HepG2 (cell line): ENCODE measurements around the gene ABCB9. TPM values are rescaled to one million over a fixed set of nuclear protein-coding genes. Genes with fewer than 3 reads are reported as not detected.

Experiments used
- ATAC-seq: fragments of 200-7000 bp; cut with Tn5 transposase; 3 replicates; pipeline ENCODE4 v1.9.1; 2020; ENCODE audit warnings: mild to moderate bottlenecking, moderate library complexity
- BruUV-seq: library from RNA; stranded (reverse); fragments of 400-500 nt; replicated peaks from 2 replicates; lab custom pipeline; 2021; lab: Mats Ljungman, UMichigan
- CTCF ChIA-PET: fragments of 300-600 bp; formaldehyde crosslinking; extraction: SDS; loops from one replicate; lab custom pipeline; 2021; ENCODE audit warnings: low total read pairs, inconsistent platforms, low intra/inter-chr PET ratio; lab: Yijun Ruan, JAX
- POLR2A ChIA-PET: fragments of 350-600 bp; sonication (Branson Sonifier 250); formaldehyde crosslinking; loops from one replicate; lab custom pipeline; 2020; ENCODE audit warnings: antibody characterized with exemption, inconsistent platforms; lab: Yijun Ruan, JAX
- DNase-seq: peaks from one replicate; pipeline ENCODE4 v3.0.0-alpha.2; 2015; ENCODE audit warnings: low spot score
- FAIRE-seq: peaks from 3 replicates; lab custom pipeline; 2011; peaks lifted over from hg19 to GRCh38; lab: Jason Lieb, UNC
- H2AFZ ChIP-seq: one replicate; pipeline ENCODE4 v1.6.1; 2011; ENCODE audit warnings: low read length, inconsistent platforms
- H3K27ac ChIP-seq: fragments of 300-600 bp; 3 replicates; pipeline ENCODE4 v1.8.0; 2011; ENCODE audit warnings: mixed run types, mild to moderate bottlenecking, mixed read lengths, low read length, inconsistent platforms; ENCODE audit not compliant: insufficient read depth; ENCODE audit errors: extremely low read length
- H3K27me3 ChIP-seq, 2 experiments: fragments of 200-600 bp in 1 of 2; 2 replicates in 1 of 2; 3 replicates in 1 of 2; pipeline versions ENCODE4 v1.6.0 to v1.8.0; 2011; ENCODE audit warnings: low read length in 2 of 2, mild to moderate bottlenecking in 2 of 2, moderate library complexity in 2 of 2, inconsistent platforms in 1 of 2; ENCODE audit not compliant: insufficient read depth in 2 of 2, control insufficient read depth in 1 of 2
- H3K36me3 ChIP-seq, 2 experiments: fragments of 200-600 bp in 1 of 2; replicated peaks in 1 of 2; 2 replicates in 1 of 2; 3 replicates in 1 of 2; pipeline versions ENCODE4 v1.5.1 to v1.8.0; 2011; ENCODE audit warnings: low read length in 2 of 2, inconsistent platforms in 1 of 2; ENCODE audit not compliant: insufficient read depth in 2 of 2, control insufficient read depth in 1 of 2
- H3K4me1 ChIP-seq: 2 replicates; pipeline ENCODE4 v1.5.1; 2012; ENCODE audit warnings: low read length, inconsistent platforms; ENCODE audit not compliant: insufficient read depth
- H3K4me2 ChIP-seq: 2 replicates; pipeline ENCODE4 v1.6.0; 2011; ENCODE audit warnings: low read depth, low read length, inconsistent platforms
- H3K4me3 ChIP-seq, 3 experiments: fragments of 200-600 bp in 1 of 3; sonication (generic), shearing (Covaris generic) in 1 of 3; replicated peaks in 1 of 3; 2 replicates each; pipeline ENCODE4 v1.5.1; 2011 to 2016; ENCODE audit warnings: low read length in 3 of 3, inconsistent platforms in 2 of 3, low read depth in 2 of 3, mild to moderate bottlenecking in 2 of 3, control low read depth in 1 of 3, mixed read lengths in 1 of 3; ENCODE audit not compliant: insufficient read depth in 1 of 3
- H3K79me2 ChIP-seq: one replicate; pipeline ENCODE4 v1.6.1; 2011; ENCODE audit warnings: low read length, inconsistent platforms; ENCODE audit not compliant: insufficient read depth
- H3K9ac ChIP-seq: 2 replicates; pipeline ENCODE4 v1.6.0; 2011; ENCODE audit warnings: mild to moderate bottlenecking, low read depth, low read length, inconsistent platforms; ENCODE audit not compliant: insufficient read depth
- H3K9me3 ChIP-seq: 2 replicates; pipeline ENCODE4 v1.5.1; 2012; ENCODE audit warnings: mild to moderate bottlenecking, low read length
- H4K20me1 ChIP-seq: 2 replicates; pipeline ENCODE4 v1.6.0; 2011; ENCODE audit warnings: inconsistent platforms, mild to moderate bottlenecking, low read length, moderate library complexity; ENCODE audit not compliant: insufficient read depth
- AKNA ChIP-seq: sonication (generic); formaldehyde crosslinking; IDR thresholded peaks from 2 replicates; pipeline ENCODE4 v1.4.0; 2020; ENCODE audit warnings: missing genetic modification reagents, borderline replicate concordance
- ARNT ChIP-seq: fragments of 450-650 bp; IDR thresholded peaks from 2 replicates; pipeline ENCODE4 v1.6.1; 2017
- ATM ChIP-seq: fragments of 450-650 bp; IDR thresholded peaks from 2 replicates; pipeline ENCODE4 v1.7.1; 2017; ENCODE audit warnings: mild to moderate bottlenecking, borderline replicate concordance
- HMGXB4 ChIP-seq, 2 experiments: sonication (generic) in 1 of 2; formaldehyde crosslinking in 1 of 2; IDR thresholded peaks; 2 replicates each; pipeline versions ENCODE4 v1.4.0 to v1.6.1; 2018 to 2020; ENCODE audit warnings: missing genetic modification reagents in 2 of 2, borderline replicate concordance in 1 of 2, low read depth in 1 of 2, mild to moderate bottlenecking in 1 of 2, missing biosample characterization in 1 of 2
- MED13 ChIP-seq: sonication (generic); formaldehyde crosslinking; IDR thresholded peaks from 2 replicates; pipeline ENCODE4 v1.5.0; 2020; ENCODE audit warnings: missing genetic modification reagents
- MYNN ChIP-seq: sonication (generic); formaldehyde crosslinking; IDR thresholded peaks from 2 replicates; pipeline ENCODE4 v1.4.0; 2020; ENCODE audit warnings: mild to moderate bottlenecking, low read depth, missing genetic modification reagents
- SRSF4 ChIP-seq: fragments of 200-400 bp; formaldehyde crosslinking; IDR thresholded peaks from one replicate; pipeline ENCODE4 v1.6.1; 2018; ENCODE audit warnings: mild to moderate bottlenecking, low read depth, low read length, moderate library complexity; ENCODE audit not compliant: poor library complexity, severe bottlenecking
- ZNF224 ChIP-seq: sonication (generic); formaldehyde crosslinking; IDR thresholded peaks from 2 replicates; pipeline ENCODE4 v1.5.0; 2020; ENCODE audit warnings: mild to moderate bottlenecking, missing genetic modification reagents
- ZNF331 ChIP-seq: sonication (generic); formaldehyde crosslinking; IDR thresholded peaks from 2 replicates; pipeline ENCODE4 v1.4.0; 2020; ENCODE audit warnings: missing genetic modification reagents
- ZNF414 ChIP-seq: sonication (generic); formaldehyde crosslinking; IDR thresholded peaks from 2 replicates; pipeline ENCODE4 v1.5.0; 2020; ENCODE audit warnings: missing genetic modification reagents
- ZNF451 ChIP-seq: sonication (generic); formaldehyde crosslinking; IDR thresholded peaks from 2 replicates; pipeline ENCODE4 v1.5.0; 2020; ENCODE audit warnings: mild to moderate bottlenecking, missing genetic modification reagents
- ZNF564 ChIP-seq: sonication (generic); formaldehyde crosslinking; IDR thresholded peaks from 2 replicates; pipeline ENCODE4 v1.8.1; 2023; ENCODE audit warnings: mild to moderate bottlenecking, missing genetic modification reagents
- ZNF598 ChIP-seq: sonication (generic); formaldehyde crosslinking; IDR thresholded peaks from 2 replicates; pipeline ENCODE4 v1.5.1; 2020; ENCODE audit warnings: mild to moderate bottlenecking, missing genetic modification reagents, borderline replicate concordance
- ZSCAN29 ChIP-seq: sonication (generic); formaldehyde crosslinking; conservative IDR thresholded peaks from 2 replicates; pipeline ENCODE4 v1.4.0; 2020; ENCODE audit warnings: mild to moderate bottlenecking, missing genetic modification reagents
- ZSCAN31 ChIP-seq: sonication (generic); formaldehyde crosslinking; IDR thresholded peaks from 2 replicates; pipeline ENCODE4 v1.5.0; 2020; ENCODE audit warnings: low read depth, mild to moderate bottlenecking, missing genetic modification reagents
- WGBS: methylation state at CpG from one replicate; pipeline ENCODE4 v1.1.6; 2017; ENCODE audit warnings: low lambda C conversion rate; 5-methylcytosine and 5-hydroxymethylcytosine counted together
- in situ Hi-C: cut with HindIII; loops from 2 replicates; pipeline ENCODE4 v1.10.0; 2017; ENCODE audit warnings: low pct_unique_long_range_greater_than_20kb; ENCODE audit not compliant: extremely low pct_ligation_motif_present
- intact Hi-C: fragments of 100-400 bp; cut with micrococcal nuclease; formaldehyde crosslinking; loops from one replicate; pipeline ENCODE4 v1.10.0; 2022; ENCODE audit not compliant: unreplicated experiment
- polyA plus RNA-seq, 8 experiments: library from polyadenylated mRNA; depleted of rRNA in 3 of 8; stranded (reverse) in 7 of 8; unstranded in 1 of 8; fragments of >200 nt; fragmentation: Illumina TruSeq in 4 of 8; extraction: Trizol in 4 of 8; gene quantifications; 2 replicates each; pipeline versions ENCODE4 v1.2.1 to v1.2.3, GENCODE V29; 2011 to 2016; ENCODE audit warnings: low read depth in 4 of 8, missing spikeins in 1 of 8, mixed read lengths in 1 of 8; ENCODE audit not compliant: insufficient read depth in 1 of 8
- total RNA-seq, 5 experiments: library from RNA; depleted of rRNA; stranded (reverse); fragments of >200 nt; fragmentation: Illumina TruSeq; extraction: Trizol; gene quantifications; 2 replicates each; pipeline ENCODE4 v1.2.3, GENCODE V29; 2016; ENCODE audit warnings: low read depth in 1 of 5

The ABCB9 gene
- total and polyA plus RNA-seq, 2 of the 13 experiments (the other 11 are each of a cell fraction or from before 2014, with no cell fraction given): 5.1 to 6.0 TPM

- H3K4me3 ChIP-seq: no peak overlapping the region
- intact Hi-C loops: no loop called here
- H3K27me3 ChIP-seq: no peaks in the 10 kb centered on the region
- no peak for DNase-seq
- TF ChIP-seq MED13 (CRISPR knock-in tag) (no peak), ZNF598 (CRISPR knock-in tag) (no peak), AKNA (CRISPR knock-in tag) (no peak), ZNF224 (CRISPR knock-in tag) (no peak), ZNF451 (no peak), ARNT (no peak), ATM (no peak), ZSCAN29 (no peak), ZNF414 (CRISPR knock-in tag) (no peak), SRSF4 (no peak), ZSCAN31 (CRISPR knock-in tag) (no peak), ZNF331 (CRISPR knock-in tag) (no peak), HMGXB4 (CRISPR knock-in tag; IDR thresholded peaks at IDR 0.05; ENCODE audit: borderline replicate concordance in 1 of 2, low read depth in 1 of 2) (no peak), MYNN (CRISPR knock-in tag) (no peak), ZNF564 (CRISPR knock-in tag) (no peak)
- TF ChIP-seq, all 625 proteins: peak for 0
- no TSS peak for BruUV-seq
- Histone ChIP-seq H3K36me3 (no peaks in the 10 kb centered on the region), H4K20me1 (no peaks in the 10 kb centered on the region), H3K4me2 (no peak overlapping the region), H3K4me1 (peaks cover 9% of the 10 kb centered on the region; the same call in 1 of the 2 replicates), H2AFZ (no peak overlapping the region), H3K9me3 (no peaks in the 10 kb centered on the region), H3K79me2 (no peaks in the 10 kb centered on the region), H3K9ac (no peak overlapping the region), H3K27ac (no peak overlapping the region)
- in situ Hi-C loops: no loop called here
- POLR2A ChIA-PET: no interaction called here
- FAIRE-seq (no peak), ATAC-seq (no peak; the same call in 2 of the 3 replicates)
- CTCF ChIA-PET: no interaction called here
- no CpG with 5 or more reads among the region's 23 CpGs for WGBS
These were observed 36.5 kb downstream of the ABCB9 start for GRCh38 chr12:122929812-122930211.
